NCI-H526 (cell line): ENCODE measurements around the gene TXLNG.

Source experiments
- DNase-seq, 2 experiments: peaks; one replicate each; lab custom pipeline; 2025; lab: John Stamatoyannopoulos, UW

Gene TXLNG

GRCh38 chrX:16839219-16839851 is 53.1 kb downstream of the TXLNG start:
- DNase-seq = no peak

GRCh38 chrX:16839852-16840460 is 53.7 kb downstream of the TXLNG start:
- no peak for DNase-seq

GRCh38 chrX:16842684-16843083 is 56.4 kb downstream of the TXLNG start:
- DNase-seq = no peak

- no peak for DNase-seq
Measured at GRCh38 chrX:16843208-16843909, 57.1 kb downstream of the TXLNG start.

- no peak for DNase-seq
Measured at GRCh38 chrX:16845686-16846085, 59.4 kb downstream of the TXLNG start.

GRCh38 chrX:16848541-16848940 is 62.3 kb downstream of the TXLNG start:
- no peak for DNase-seq

GRCh38 chrX:16851421-16851820 is 65.2 kb downstream of the TXLNG start:
- DNase-seq = no peak

- no peak for DNase-seq
Measured at GRCh38 chrX:16851827-16852226, 65.6 kb downstream of the TXLNG start.

- DNase-seq = no peak
Measured at GRCh38 chrX:16852617-16853179, 66.4 kb downstream of the TXLNG start.

GRCh38 chrX:16853537-16853936 is 67.3 kb downstream of the TXLNG start:
- DNase-seq = no peak

- no peak for DNase-seq
Measured at GRCh38 chrX:16855363-16856075, 69.3 kb downstream of the TXLNG start.

- DNase-seq = peak; percentile 81 to 87
Measured at GRCh38 chrX:16856076-16856404, 69.8 kb downstream of the TXLNG start.

GRCh38 chrX:16856744-16857143 is 70.5 kb downstream of the TXLNG start:
- DNase-seq = no peak

GRCh38 chrX:16862829-16863228 is 76.6 kb downstream of the TXLNG start:
- DNase-seq = no peak

GRCh38 chrX:16867947-16868346 is 81.7 kb downstream of the TXLNG start:
- no peak for DNase-seq

GRCh38 chrX:16868920-16869319 is 82.7 kb downstream of the TXLNG start:
- DNase-seq = no peak

- DNase-seq = peak in 1 of 2 experiments; percentile 77
Measured at GRCh38 chrX:16869393-16870094, 83.3 kb downstream of the TXLNG start.

- DNase-seq = peak; percentile 88 to 98
Measured at GRCh38 chrX:16870095-16870861, 84.0 kb downstream of the TXLNG start, which contains the start of gene RBBP7. Gene RBBP7, minus strand, starts transcription at chrX:16870362. Its CDS starts 309 bp downstream, at chrX:16870053.

GRCh38 chrX:16870862-16871815 is 84.9 kb downstream of the TXLNG start:
- DNase-seq = peak; percentile 70 to 83

- DNase-seq = peak in 1 of 2 experiments; percentile 30
Measured at GRCh38 chrX:16873106-16873505, 86.8 kb downstream of the TXLNG start.
